ENCODE data around the gene CLDND2. TPM values are rescaled to one million over a fixed set of nuclear protein-coding genes. Genes with fewer than 3 reads are reported as not detected.

The CLDND2 gene
- polyA plus RNA-seq, 1 experiment, result not detected

- Histone ChIP-seq H3K9me3 (ENCODE audit: control insufficient read depth, insufficient read depth, low read length) (no peaks in the 10 kb centered on the region; the same call in 1 of the 2 replicates), H3K4me3 (ENCODE audit: low read depth, low read length) (no peak overlapping the region), H3K27me3 (ENCODE audit: control insufficient read depth, insufficient read depth, low read length) (no peaks in the 10 kb centered on the region), H3K27ac (ENCODE audit: low read depth, low read length) (no peak overlapping the region)
- DNase-seq (ENCODE audit: low read depth, low spot score), result no peak
- CTCF ChIA-PET, result no interaction called here
- TF ChIP-seq CTCF (IDR thresholded peaks at IDR 0.05; ENCODE audit: low read depth, low read length), result no peak
- POLR2A ChIA-PET, result no interaction called here
Observed at GRCh38 chr19:51380379-51380778, 11.6 kb upstream of the CLDND2 start.

GRCh38 chr19:51377422-51377821 lies 8.6 kb upstream of the CLDND2 start:
- no peak for DNase-seq (ENCODE audit: low read depth, low spot score)
- Histone ChIP-seq H3K27ac (ENCODE audit: low read depth, low read length) (no peak overlapping the region), H3K4me3 (ENCODE audit: low read depth, low read length) (no peak overlapping the region), H3K9me3 (ENCODE audit: control insufficient read depth, insufficient read depth, low read length) (no peaks in the 10 kb centered on the region; the same call in 1 of the 2 replicates), H3K27me3 (ENCODE audit: control insufficient read depth, insufficient read depth, low read length) (peaks cover 3% of the 10 kb centered on the region)
- ChIA-PET POLR2A (no interaction called here), CTCF (no interaction called here)
- no peak for TF ChIP-seq CTCF (IDR thresholded peaks at IDR 0.05; ENCODE audit: low read depth, low read length)

GRCh38 chr19:51375504-51376221 lies 6.9 kb upstream of the CLDND2 start:
- CTCF ChIA-PET, result no interaction called here
- POLR2A ChIA-PET, result no interaction called here
- Histone ChIP-seq H3K27ac (ENCODE audit: low read depth, low read length) (no peak overlapping the region), H3K9me3 (ENCODE audit: control insufficient read depth, insufficient read depth, low read length) (no peaks in the 10 kb centered on the region), H3K27me3 (ENCODE audit: control insufficient read depth, insufficient read depth, low read length) (peaks cover 6% of the 10 kb centered on the region), H3K4me3 (ENCODE audit: low read depth, low read length) (no peak overlapping the region)
- no peak for DNase-seq (ENCODE audit: low read depth, low spot score)
- no peak for TF ChIP-seq CTCF (IDR thresholded peaks at IDR 0.05; ENCODE audit: low read depth, low read length)

DNA sequence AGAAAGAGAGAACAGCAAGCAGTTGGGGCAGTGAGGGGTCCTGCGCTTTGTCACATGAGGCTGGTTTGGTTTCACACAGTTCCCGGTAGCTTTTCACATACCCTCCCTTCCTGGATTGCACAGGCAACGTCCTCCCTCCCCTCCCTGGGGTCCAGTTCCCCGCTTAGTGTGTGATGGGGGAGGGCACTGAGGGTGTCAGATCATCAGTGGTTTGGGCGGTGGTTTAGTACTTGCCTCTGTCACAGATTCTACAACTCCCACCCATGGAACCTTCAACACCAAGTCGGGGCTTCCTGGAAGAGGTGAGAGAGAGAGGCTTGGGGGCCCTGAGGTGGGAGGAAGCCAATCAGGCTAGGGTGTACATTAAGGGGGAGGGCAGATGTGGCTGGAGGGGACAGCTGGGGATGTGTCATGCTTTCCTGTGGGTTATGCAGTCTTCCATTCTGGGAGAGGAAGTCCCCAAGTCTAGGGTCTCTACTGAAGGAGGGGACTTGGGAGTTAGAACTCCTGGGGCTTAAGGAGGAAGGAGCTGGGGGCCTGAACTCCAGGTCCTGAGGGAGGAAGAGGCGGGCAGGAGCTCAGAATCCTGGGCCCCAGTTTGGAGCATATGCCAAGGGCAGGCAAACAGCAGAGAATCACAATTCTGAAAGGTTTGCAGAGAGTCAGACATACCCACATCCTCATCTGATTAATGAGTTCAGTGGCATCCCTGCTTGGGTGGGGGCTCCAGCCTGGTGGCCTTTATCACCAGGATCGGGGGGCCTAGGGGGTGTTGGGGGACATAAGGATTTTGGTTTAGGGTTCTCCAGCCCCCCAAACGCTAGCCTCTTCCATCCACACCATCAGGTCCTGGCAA lies 4.1 kb upstream of the CLDND2 start, which contains the start of gene NKG7:
NKG7 (minus strand) TSS at position 6 of the 856 bp plus-strand sequence. CDS start 119 bp downstream, outside the sequence.
- H3K4me3 ChIP-seq (ENCODE audit: low read depth, low read length), result no peak within 1 kb of the TSS
- no peak for DNase-seq (ENCODE audit: low read depth, low spot score)
- peaks cover 6% of the 10 kb centered on the region for H3K27me3 ChIP-seq (ENCODE audit: control insufficient read depth, insufficient read depth, low read length)
- ChIA-PET POLR2A (no interaction called here), CTCF (no interaction called here)
- TF ChIP-seq CTCF (IDR thresholded peaks at IDR 0.05; ENCODE audit: low read depth, low read length), result no peak
- no peak within 1 kb of the TSS for H3K27ac ChIP-seq (ENCODE audit: low read depth, low read length)
- H3K9me3 ChIP-seq (ENCODE audit: control insufficient read depth, insufficient read depth, low read length), result no peaks in the 10 kb centered on the region
